Right hindlimb (tissue), 1 donor: ENCODE results near the gene RPAP2.
"Not testable (repeated sequence)": the region's sequence is repeated elsewhere in the genome, so short reads cannot be mapped to it uniquely, and the experiment has no call there.

ENCODE experiments used
- DNase-seq: peaks from one replicate; pipeline ENCODE4 v3.0.0-alpha.2; 2018

RPAP2 gene

DNA sequence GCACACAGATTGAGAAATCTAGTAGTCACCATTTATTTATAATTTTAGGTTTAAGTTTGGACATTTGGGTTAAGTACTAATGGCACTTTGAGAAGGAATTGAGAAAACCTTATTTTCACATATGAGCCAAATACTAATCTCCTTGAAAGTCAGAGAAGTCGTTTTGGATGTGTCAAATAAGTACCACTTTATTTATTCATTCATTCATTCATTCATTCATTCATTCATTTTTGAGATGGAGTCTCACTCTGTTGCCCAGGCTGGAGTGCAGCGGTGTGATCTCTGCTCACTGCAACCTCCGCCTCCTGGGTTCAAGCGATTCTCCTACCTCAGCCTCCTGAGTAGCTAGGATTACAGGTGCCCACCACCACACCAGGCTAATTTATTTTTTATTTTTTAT is 79.1 kb downstream of the RPAP2 start:
- not testable (repeated sequence) for DNase-seq

- DNase-seq = no peak
Measured at GRCh38 chr1:92380867-92381266, 82.0 kb downstream of the RPAP2 start.

DNA sequence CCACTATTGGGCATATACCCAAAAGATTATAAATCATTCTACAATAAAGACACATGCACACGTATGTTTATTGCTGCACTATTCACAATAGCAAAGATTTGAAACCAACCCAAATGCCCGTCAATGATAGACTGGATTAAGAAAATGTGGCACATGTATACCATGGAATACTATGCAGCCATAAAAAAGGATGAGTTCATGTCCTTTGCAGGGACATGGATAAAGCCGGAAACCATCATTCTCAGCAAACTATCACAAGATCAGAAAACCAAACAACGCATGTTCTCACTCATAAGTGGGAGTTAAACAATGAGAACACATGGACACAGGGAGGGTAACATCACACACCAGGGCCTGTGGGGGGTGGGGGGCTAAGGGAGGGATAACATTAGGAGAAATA is 95.1 kb downstream of the RPAP2 start:
- not testable (repeated sequence) for DNase-seq

- no peak for DNase-seq
Measured at GRCh38 chr1:92398519-92398918, 99.7 kb downstream of the RPAP2 start.

GRCh38 chr1:92399076-92399475 is 100.2 kb downstream of the RPAP2 start:
- DNase-seq = no peak

- no peak for DNase-seq
Measured at GRCh38 chr1:92404661-92405060, 105.8 kb downstream of the RPAP2 start.

DNA sequence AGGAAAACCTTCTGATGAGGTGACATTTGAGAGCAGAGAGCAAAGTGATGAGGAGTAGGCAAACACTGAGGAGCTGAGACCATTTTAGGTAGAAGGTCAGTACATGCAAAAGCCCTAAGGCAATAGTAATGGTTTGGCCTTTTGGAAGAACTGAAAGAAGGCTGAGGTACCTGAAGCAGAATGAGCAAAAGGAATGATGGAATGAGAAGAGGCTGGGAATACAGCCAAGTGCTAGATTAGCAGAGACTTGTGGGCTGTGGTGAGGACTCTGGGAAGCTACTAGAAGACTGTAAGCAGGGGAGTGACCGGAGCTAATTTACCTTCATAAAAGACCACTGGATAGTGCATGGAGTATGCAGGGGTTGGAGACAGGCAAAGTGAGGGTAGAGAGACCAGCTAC is 110.0 kb downstream of the RPAP2 start:
- no peak for DNase-seq

- DNase-seq = no peak
Measured at GRCh38 chr1:92409946-92410549, 111.2 kb downstream of the RPAP2 start.

GRCh38 chr1:92410706-92411105 is 111.8 kb downstream of the RPAP2 start:
- DNase-seq = no peak

DNA sequence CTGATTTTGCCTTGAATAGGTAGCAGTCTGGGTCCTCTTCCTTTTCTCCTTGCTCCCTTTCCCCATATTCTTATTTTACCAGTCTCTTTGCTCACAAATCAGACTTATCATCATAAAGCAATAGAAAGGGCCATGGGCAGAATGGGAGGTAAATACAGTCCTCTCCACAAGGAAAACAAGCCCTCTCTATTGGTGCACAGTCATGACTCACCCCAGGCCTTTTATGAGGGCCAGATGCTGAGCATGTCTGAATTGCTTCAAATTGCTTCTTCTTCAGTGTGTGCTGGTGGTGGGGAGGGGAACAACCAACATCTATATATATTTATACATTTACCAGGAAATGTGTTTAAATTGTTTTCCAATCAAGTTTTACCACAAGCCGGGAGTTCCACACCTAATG is 112.7 kb downstream of the RPAP2 start:
- DNase-seq = no peak

- DNase-seq = no peak
Measured at GRCh38 chr1:92419642-92420041, 120.8 kb downstream of the RPAP2 start.

DNA sequence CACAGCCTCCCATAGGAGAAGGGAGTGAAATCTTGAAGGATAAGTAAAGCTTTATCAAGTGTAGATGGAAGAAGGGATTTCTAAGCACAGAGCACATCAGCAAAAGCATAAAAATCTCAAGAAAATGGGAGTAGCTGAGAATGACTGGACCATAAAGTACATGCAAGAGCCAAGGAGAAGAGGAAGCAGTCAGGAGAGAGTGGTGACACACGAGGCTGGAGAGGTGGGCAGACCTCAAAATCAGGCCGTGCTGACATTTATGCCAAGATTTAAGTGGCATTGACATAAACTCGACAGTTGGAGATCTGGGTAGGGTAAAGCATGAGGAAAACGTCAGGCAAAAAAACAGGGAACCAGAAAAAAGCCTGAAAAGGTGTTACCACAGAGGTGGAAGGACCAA is 125.5 kb downstream of the RPAP2 start:
- DNase-seq = no peak

GRCh38 chr1:92425617-92426016 is 126.8 kb downstream of the RPAP2 start:
- DNase-seq = no peak

DNA sequence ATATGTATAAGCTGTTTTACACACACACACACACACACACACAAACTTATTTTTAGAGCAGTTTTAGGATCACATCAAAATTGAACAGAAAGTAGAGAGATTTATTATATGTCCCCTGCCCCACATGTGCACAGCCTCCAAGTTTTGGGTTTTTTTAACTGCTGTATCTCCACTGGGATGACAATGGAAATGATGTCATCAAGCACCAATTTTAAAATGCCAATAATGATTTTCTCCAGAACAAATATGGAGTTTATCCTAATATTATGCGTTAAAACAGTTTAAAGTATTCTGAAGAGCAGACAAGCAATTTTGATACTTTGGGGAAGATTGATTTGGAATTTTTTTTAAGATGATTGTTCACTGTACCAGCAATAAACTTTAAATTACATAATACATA is 131.2 kb downstream of the RPAP2 start:
- no peak for DNase-seq

GRCh38 chr1:92434572-92434971 is 135.7 kb downstream of the RPAP2 start:
- not testable (repeated sequence) for DNase-seq

GRCh38 chr1:92439291-92439690 is 140.4 kb downstream of the RPAP2 start:
- DNase-seq = no peak

- DNase-seq = no peak
Measured at GRCh38 chr1:92441316-92441696, 142.4 kb downstream of the RPAP2 start.

- DNase-seq = no peak
Measured at GRCh38 chr1:92441697-92442342, 143.0 kb downstream of the RPAP2 start.

- DNase-seq = no peak
Measured at GRCh38 chr1:92442351-92442750, 143.5 kb downstream of the RPAP2 start.

- DNase-seq = no peak
Measured at GRCh38 chr1:92443893-92444292, 145.0 kb downstream of the RPAP2 start.

GRCh38 chr1:92444351-92444750 is 145.5 kb downstream of the RPAP2 start:
- DNase-seq = no peak

DNA sequence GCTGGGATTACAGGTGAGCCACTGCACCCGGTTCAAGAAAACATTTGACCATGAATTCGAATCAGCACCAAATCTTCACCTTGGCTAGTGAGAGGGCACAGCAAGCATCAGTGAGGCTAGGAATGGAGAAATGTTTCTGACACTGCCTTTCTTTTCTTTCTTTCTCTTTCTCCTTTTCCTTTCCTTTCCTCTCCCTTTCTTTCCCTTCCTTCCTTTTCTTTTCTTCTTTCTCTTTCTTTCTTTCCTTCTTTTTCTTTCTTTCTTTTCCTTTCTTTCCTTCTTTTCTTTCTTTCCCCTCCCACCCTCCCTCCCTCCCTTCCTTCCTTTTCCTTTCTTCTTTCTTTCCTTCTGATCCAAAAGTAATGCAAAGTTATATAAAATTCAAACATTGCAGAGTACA is 147.0 kb downstream of the RPAP2 start:
- DNase-seq = no peak

DNA sequence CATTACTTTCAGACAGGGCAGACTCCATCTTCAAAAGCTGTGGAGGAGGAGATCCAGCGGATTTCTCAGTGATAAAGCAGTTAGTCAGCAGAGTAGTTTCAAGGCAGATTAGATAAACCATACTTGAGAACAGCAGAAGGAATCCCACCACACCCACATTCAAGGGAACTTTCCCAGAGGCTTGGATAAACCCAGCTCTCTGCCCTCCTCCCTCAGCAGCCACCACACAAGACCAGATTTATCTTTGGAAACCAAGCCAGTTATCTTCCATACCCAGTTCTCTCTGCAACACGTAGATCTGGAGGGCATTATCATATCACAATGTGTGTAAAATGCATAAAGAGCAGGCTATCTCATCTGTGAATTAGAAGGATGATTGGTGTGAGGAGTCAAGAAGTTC is 147.7 kb downstream of the RPAP2 start:
- DNase-seq = no peak

- no peak for DNase-seq
Measured at GRCh38 chr1:92447033-92447681, 148.3 kb downstream of the RPAP2 start.

DNA sequence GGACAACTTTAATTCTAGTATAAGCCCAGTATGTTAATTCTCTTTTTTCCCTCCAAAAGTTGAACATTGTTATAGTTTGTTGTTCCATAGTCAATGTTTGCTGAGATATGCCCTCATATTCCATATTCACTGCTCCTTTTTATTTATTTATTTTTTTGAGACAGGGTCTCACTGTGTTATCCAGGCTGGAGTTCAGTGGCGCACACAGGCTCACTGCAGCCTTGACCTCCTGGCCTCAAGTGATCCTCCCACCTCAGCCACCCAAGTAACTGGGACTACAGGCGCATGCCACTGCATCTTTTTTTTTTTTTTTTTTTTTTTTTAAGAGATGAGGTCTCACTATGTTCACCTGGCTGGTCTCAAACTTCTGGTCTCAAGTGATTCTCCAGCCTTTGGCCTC is 149.1 kb downstream of the RPAP2 start:
- DNase-seq = no peak
